GM23338 (cell line): ENCODE results near the gene UVSSA. TPM values are rescaled to one million over a fixed set of nuclear protein-coding genes. Genes with fewer than 3 reads are reported as not detected.

ENCODE experiments used
- ATAC-seq: fragments of 200-7000 bp; cut with Tn5 transposase; 3 replicates; pipeline ENCODE4 v1.9.1; 2020
- DNase-seq: peaks from one replicate; pipeline ENCODE4 v3.0.0-alpha.2; 2015; ENCODE audit warnings: low spot score
- H2AFZ ChIP-seq: fragments of 200-600 bp; sonication (generic); 2 replicates; pipeline ENCODE4 v1.8.0; 2016; ENCODE audit warnings: antibody characterized with exemption, mild to moderate bottlenecking, moderate library complexity
- H3F3A ChIP-seq: fragments of 200-600 bp; sonication (generic); replicated peaks from 2 replicates; pipeline ENCODE4 v1.8.0; 2017; ENCODE audit warnings: antibody characterized with exemption, mixed run types, low read depth
- H3K27ac ChIP-seq: fragments of 200-600 bp; sonication (generic); 2 replicates; pipeline ENCODE4 v1.6.1; 2016; ENCODE audit warnings: low read depth
- H3K27me3 ChIP-seq: fragments of 200-600 bp; sonication (generic); 2 replicates; pipeline ENCODE4 v1.8.0; 2016; ENCODE audit warnings: mild to moderate bottlenecking, mixed run types, moderate library complexity; ENCODE audit not compliant: insufficient read depth
- H3K36me3 ChIP-seq: fragments of 200-600 bp; sonication (generic); 2 replicates; pipeline ENCODE4 v1.8.0; 2016; ENCODE audit warnings: mild to moderate bottlenecking; ENCODE audit not compliant: insufficient read depth
- H3K4me1 ChIP-seq: fragments of 200-600 bp; sonication (generic); 2 replicates; pipeline ENCODE4 v1.8.0; 2016; ENCODE audit warnings: mild to moderate bottlenecking, moderate library complexity; ENCODE audit not compliant: insufficient read depth
- H3K4me2 ChIP-seq: fragments of 200-600 bp; sonication (generic); 2 replicates; pipeline ENCODE4 v1.7.1; 2017; ENCODE audit warnings: mixed run types
- H3K4me3 ChIP-seq: fragments of 200-600 bp; sonication (generic); 2 replicates; pipeline ENCODE4 v1.6.1; 2016; ENCODE audit warnings: mixed run types
- H3K79me2 ChIP-seq: fragments of 200-600 bp; sonication (generic); replicated peaks from 2 replicates; pipeline ENCODE4 v1.8.0; 2017; ENCODE audit warnings: mild to moderate bottlenecking; ENCODE audit not compliant: insufficient read depth
- H3K9me2 ChIP-seq: fragments of 200-600 bp; sonication (generic); 2 replicates; pipeline ENCODE4 v1.8.0; 2017; ENCODE audit not compliant: insufficient read depth
- H4K20me1 ChIP-seq: fragments of 200-600 bp; sonication (generic); replicated peaks from 2 replicates; pipeline ENCODE4 v1.8.0; 2017; ENCODE audit warnings: mild to moderate bottlenecking; ENCODE audit not compliant: insufficient read depth
- H3K27ac Mint-ChIP-seq: 2 replicates; pipeline ENCODE4 v1.8.0; 2020; ENCODE audit warnings: inconsistent platforms, mild to moderate bottlenecking, moderate library complexity, mixed read lengths
- H3K27me3 Mint-ChIP-seq: 3 replicates; pipeline ENCODE4 v1.8.0; 2022; ENCODE audit warnings: low read depth, mild to moderate bottlenecking, moderate library complexity, mixed read lengths, inconsistent platforms; ENCODE audit not compliant: insufficient read depth, poor library complexity
- H3K36me3 Mint-ChIP-seq: 3 replicates; pipeline ENCODE4 v1.8.0; 2021; ENCODE audit warnings: low read depth, mild to moderate bottlenecking, inconsistent platforms, moderate library complexity, mixed read lengths
- H3K4me1 Mint-ChIP-seq: 3 replicates; pipeline ENCODE4 v1.8.0; 2020; ENCODE audit warnings: mild to moderate bottlenecking, inconsistent platforms, mixed read lengths
- H3K4me3 Mint-ChIP-seq: 3 replicates; pipeline ENCODE4 v1.8.0; 2021; ENCODE audit warnings: moderate library complexity, mild to moderate bottlenecking, inconsistent platforms, mixed read lengths
- H3K9me3 Mint-ChIP-seq: 3 replicates; pipeline ENCODE4 v1.8.0; 2020; ENCODE audit warnings: moderate library complexity, mild to moderate bottlenecking, inconsistent platforms, mixed read lengths
- EZH2 ChIP-seq: fragments of 200-600 bp; sonication (generic); IDR thresholded peaks from one replicate; pipeline ENCODE4 v1.8.0; 2017; ENCODE audit warnings: antibody characterized with exemption, mild to moderate bottlenecking, low read depth; ENCODE audit not compliant: unreplicated experiment
- JUNB ChIP-seq: IDR thresholded peaks from one replicate; pipeline ENCODE4 v1.6.1; 2016; ENCODE audit warnings: antibody characterized with exemption; ENCODE audit not compliant: unreplicated experiment
- POLR2AphosphoS5 ChIP-seq: IDR thresholded peaks from 2 replicates; pipeline ENCODE4 v1.6.1; 2016; ENCODE audit warnings: antibody characterized with exemption, low read depth
- STAT1 ChIP-seq: IDR thresholded peaks from one replicate; pipeline ENCODE4 v1.6.1; 2016; ENCODE audit warnings: antibody characterized with exemption; ENCODE audit not compliant: unreplicated experiment
- ZNF114 ChIP-seq: fragments of 250-450 bp; sonication (Bioruptor Pico); IDR thresholded peaks from 2 replicates; pipeline ENCODE4 v1.5.0; 2020; ENCODE audit warnings: mild to moderate bottlenecking, moderate library complexity
- ZNF331 ChIP-seq: fragments of 250-450 bp; sonication (Bioruptor Pico); IDR thresholded peaks from 2 replicates; pipeline ENCODE4 v1.5.0; 2020; ENCODE audit warnings: low read depth, mild to moderate bottlenecking, moderate library complexity
- polyA plus RNA-seq: library from polyadenylated mRNA; unstranded; fragments of >200 nt; fragmentation: Nextera tagmentation; extraction: Ambion mirVana; gene quantifications from 2 replicates; pipeline ENCODE4 v1.2.1, GENCODE V29; 2016
- total RNA-seq: library from RNA; depleted of rRNA; stranded (reverse); fragments of >200 nt; shearing (Covaris generic); gene quantifications from 2 replicates; pipeline ENCODE4 v1.2.3, GENCODE V29; 2014
- TF ChIP-seq, protein P1 (sequence below): IDR thresholded peaks from one replicate; pipeline ENCODE4 v1.6.1; 2018; ENCODE audit warnings: antibody characterized with exemption; ENCODE audit not compliant: unreplicated experiment
- TF ChIP-seq, protein P2 (sequence below): IDR thresholded peaks from 2 replicates; pipeline ENCODE4 v1.6.1; 2016; ENCODE audit warnings: antibody characterized with exemption
- TF ChIP-seq, protein P3 (sequence below): fragments of 250-450 bp; sonication (Bioruptor Pico); IDR thresholded peaks from 2 replicates; pipeline ENCODE4 v1.5.0; 2020; ENCODE audit warnings: mild to moderate bottlenecking, moderate library complexity

The UVSSA gene
- total and polyA plus RNA-seq, 2 experiments from 2014 or later = 6.5 to 27.7 TPM

- TF ChIP-seq, protein P1, sequence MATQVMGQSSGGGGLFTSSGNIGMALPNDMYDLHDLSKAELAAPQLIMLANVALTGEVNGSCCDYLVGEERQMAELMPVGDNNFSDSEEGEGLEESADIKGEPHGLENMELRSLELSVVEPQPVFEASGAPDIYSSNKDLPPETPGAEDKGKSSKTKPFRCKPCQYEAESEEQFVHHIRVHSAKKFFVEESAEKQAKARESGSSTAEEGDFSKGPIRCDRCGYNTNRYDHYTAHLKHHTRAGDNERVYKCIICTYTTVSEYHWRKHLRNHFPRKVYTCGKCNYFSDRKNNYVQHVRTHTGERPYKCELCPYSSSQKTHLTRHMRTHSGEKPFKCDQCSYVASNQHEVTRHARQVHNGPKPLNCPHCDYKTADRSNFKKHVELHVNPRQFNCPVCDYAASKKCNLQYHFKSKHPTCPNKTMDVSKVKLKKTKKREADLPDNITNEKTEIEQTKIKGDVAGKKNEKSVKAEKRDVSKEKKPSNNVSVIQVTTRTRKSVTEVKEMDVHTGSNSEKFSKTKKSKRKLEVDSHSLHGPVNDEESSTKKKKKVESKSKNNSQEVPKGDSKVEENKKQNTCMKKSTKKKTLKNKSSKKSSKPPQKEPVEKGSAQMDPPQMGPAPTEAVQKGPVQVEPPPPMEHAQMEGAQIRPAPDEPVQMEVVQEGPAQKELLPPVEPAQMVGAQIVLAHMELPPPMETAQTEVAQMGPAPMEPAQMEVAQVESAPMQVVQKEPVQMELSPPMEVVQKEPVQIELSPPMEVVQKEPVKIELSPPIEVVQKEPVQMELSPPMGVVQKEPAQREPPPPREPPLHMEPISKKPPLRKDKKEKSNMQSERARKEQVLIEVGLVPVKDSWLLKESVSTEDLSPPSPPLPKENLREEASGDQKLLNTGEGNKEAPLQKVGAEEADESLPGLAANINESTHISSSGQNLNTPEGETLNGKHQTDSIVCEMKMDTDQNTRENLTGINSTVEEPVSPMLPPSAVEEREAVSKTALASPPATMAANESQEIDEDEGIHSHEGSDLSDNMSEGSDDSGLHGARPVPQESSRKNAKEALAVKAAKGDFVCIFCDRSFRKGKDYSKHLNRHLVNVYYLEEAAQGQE = no peak
- TF ChIP-seq STAT1 (no peak), ZNF331 (no peak)
- TF ChIP-seq, protein P2, sequence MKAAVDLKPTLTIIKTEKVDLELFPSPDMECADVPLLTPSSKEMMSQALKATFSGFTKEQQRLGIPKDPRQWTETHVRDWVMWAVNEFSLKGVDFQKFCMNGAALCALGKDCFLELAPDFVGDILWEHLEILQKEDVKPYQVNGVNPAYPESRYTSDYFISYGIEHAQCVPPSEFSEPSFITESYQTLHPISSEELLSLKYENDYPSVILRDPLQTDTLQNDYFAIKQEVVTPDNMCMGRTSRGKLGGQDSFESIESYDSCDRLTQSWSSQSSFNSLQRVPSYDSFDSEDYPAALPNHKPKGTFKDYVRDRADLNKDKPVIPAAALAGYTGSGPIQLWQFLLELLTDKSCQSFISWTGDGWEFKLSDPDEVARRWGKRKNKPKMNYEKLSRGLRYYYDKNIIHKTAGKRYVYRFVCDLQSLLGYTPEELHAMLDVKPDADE = no peak
Measured at GRCh38 chr4:1421657-1422056, 74.6 kb downstream of the UVSSA start (continued).

GRCh38 chr4:1427010-1427409 lies 80.0 kb downstream of the UVSSA start:
- H3K27ac Mint-ChIP-seq = no peak overlapping the region
- H3K79me2 ChIP-seq = no peaks in the 10 kb centered on the region
- no peaks in the 10 kb centered on the region for H3K27me3 Mint-ChIP-seq
- TF ChIP-seq EZH2 = no peak
- TF ChIP-seq, protein P3, sequence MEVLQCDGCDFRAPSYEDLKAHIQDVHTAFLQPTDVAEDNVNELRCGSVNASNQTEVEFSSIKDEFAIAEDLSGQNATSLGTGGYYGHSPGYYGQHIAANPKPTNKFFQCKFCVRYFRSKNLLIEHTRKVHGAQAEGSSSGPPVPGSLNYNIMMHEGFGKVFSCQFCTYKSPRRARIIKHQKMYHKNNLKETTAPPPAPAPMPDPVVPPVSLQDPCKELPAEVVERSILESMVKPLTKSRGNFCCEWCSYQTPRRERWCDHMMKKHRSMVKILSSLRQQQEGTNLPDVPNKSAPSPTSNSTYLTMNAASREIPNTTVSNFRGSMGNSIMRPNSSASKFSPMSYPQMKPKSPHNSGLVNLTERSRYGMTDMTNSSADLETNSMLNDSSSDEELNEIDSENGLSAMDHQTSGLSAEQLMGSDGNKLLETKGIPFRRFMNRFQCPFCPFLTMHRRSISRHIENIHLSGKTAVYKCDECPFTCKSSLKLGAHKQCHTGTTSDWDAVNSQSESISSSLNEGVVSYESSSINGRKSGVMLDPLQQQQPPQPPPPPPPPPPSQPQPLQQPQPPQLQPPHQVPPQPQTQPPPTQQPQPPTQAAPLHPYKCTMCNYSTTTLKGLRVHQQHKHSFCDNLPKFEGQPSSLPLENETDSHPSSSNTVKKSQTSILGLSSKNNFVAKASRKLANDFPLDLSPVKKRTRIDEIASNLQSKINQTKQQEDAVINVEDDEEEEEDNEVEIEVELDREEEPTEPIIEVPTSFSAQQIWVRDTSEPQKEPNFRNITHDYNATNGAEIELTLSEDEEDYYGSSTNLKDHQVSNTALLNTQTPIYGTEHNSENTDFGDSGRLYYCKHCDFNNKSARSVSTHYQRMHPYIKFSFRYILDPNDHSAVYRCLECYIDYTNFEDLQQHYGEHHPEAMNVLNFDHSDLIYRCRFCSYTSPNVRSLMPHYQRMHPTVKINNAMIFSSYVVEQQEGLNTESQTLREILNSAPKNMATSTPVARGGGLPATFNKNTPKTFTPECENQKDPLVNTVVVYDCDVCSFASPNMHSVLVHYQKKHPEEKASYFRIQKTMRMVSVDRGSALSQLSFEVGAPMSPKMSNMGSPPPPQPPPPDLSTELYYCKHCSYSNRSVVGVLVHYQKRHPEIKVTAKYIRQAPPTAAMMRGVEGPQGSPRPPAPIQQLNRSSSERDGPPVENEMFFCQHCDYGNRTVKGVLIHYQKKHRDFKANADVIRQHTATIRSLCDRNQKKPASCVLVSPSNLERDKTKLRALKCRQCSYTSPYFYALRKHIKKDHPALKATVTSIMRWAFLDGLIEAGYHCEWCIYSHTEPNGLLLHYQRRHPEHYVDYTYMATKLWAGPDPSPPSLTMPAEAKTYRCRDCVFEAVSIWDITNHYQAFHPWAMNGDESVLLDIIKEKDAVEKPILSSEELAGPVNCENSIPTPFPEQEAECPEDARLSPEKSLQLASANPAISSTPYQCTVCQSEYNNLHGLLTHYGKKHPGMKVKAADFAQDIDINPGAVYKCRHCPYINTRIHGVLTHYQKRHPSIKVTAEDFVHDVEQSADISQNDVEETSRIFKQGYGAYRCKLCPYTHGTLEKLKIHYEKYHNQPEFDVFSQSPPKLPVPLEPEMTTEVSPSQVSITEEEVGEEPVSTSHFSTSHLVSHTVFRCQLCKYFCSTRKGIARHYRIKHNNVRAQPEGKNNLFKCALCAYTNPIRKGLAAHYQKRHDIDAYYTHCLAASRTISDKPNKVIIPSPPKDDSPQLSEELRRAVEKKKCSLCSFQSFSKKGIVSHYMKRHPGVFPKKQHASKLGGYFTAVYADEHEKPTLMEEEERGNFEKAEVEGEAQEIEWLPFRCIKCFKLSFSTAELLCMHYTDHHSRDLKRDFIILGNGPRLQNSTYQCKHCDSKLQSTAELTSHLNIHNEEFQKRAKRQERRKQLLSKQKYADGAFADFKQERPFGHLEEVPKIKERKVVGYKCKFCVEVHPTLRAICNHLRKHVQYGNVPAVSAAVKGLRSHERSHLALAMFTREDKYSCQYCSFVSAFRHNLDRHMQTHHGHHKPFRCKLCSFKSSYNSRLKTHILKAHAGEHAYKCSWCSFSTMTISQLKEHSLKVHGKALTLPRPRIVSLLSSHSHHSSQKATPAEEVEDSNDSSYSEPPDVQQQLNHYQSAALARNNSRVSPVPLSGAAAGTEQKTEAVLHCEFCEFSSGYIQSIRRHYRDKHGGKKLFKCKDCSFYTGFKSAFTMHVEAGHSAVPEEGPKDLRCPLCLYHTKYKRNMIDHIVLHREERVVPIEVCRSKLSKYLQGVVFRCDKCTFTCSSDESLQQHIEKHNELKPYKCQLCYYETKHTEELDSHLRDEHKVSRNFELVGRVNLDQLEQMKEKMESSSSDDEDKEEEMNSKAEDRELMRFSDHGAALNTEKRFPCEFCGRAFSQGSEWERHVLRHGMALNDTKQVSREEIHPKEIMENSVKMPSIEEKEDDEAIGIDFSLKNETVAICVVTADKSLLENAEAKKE (CRISPR knock-in tag) = no peak
- TF ChIP-seq ZNF114 = no peak
- TF ChIP-seq JUNB = no peak
- TF ChIP-seq, protein P1 = no peak
- TF ChIP-seq POLR2AphosphoS5 = no peak
- TF ChIP-seq ZNF331 = no peak
- TF ChIP-seq, protein P2 = no peak

More at GRCh38 chr4:1427010-1427409, 80.0 kb downstream of the UVSSA start:
- no peak overlapping the region for H3K4me3 Mint-ChIP-seq
- no peak for ATAC-seq
- no peaks in the 10 kb centered on the region for H3K9me3 Mint-ChIP-seq
- no peaks in the 10 kb centered on the region for H3K4me1 ChIP-seq
- H3K27me3 ChIP-seq = no peaks in the 10 kb centered on the region
- no peaks in the 10 kb centered on the region for H3K36me3 Mint-ChIP-seq
- no peaks in the 10 kb centered on the region for H3K36me3 ChIP-seq
- no peak for DNase-seq
- no peak overlapping the region for H2AFZ ChIP-seq
- no peaks in the 10 kb centered on the region for H3K4me1 Mint-ChIP-seq
- no peak overlapping the region for H3K4me2 ChIP-seq
- H3K27ac ChIP-seq = no peak overlapping the region
- no peaks in the 10 kb centered on the region for H4K20me1 ChIP-seq
- no peaks in the 10 kb centered on the region for H3F3A ChIP-seq
- no peak overlapping the region for H3K4me3 ChIP-seq
- no peaks in the 10 kb centered on the region for H3K9me2 ChIP-seq
